Ovary (tissue), 9 donors: ENCODE data around the gene PALMD. TPM values are rescaled to one million over a fixed set of nuclear protein-coding genes. Genes with fewer than 3 reads are reported as not detected.

Experiments
- DNase-seq, 5 donors: peaks; one replicate each; pipeline ENCODE4 v3.0.0-alpha.2; 2019 to 2020
- H3K27ac ChIP-seq, 2 donors: fragments of 200-600 bp; one replicate each; pipeline versions ENCODE4 v1.5.1 to v1.8.0; 2019 to 2022
- H3K27me3 ChIP-seq: fragments of 200-600 bp; one replicate; pipeline ENCODE4 v1.8.0; 2022
- H3K36me3 ChIP-seq: fragments of 200-600 bp; sonication (generic); one replicate; pipeline ENCODE4 v1.5.1; 2019
- H3K4me1 ChIP-seq: one replicate; pipeline ENCODE4 v1.8.1; 2013; ENCODE audit warnings: mild to moderate bottlenecking, moderate library complexity; ENCODE audit not compliant: insufficient read depth
- H3K4me3 ChIP-seq: fragments of 200-600 bp; sonication (generic); one replicate; pipeline ENCODE4 v1.5.1; 2017
- H3K9me3 ChIP-seq, 2 donors: fragments of 200-600 bp in 1 of 2; sonication (generic) in 1 of 2; one replicate each; pipeline versions ENCODE4 v1.5.1 to v1.8.1; 2013 to 2019; ENCODE audit warnings: mild to moderate bottlenecking in 1 of 2, moderate library complexity in 1 of 2
- CTCF ChIP-seq, 3 donors: fragments of 450-650 bp in 2 of 3; fragments of 200-600 bp in 1 of 3; IDR thresholded peaks; one replicate each; pipeline versions ENCODE4 v1.5.1 to v1.8.0; 2016 to 2022; ENCODE audit warnings: antibody characterized with exemption in 3 of 3, mild to moderate bottlenecking in 1 of 3
- EP300 ChIP-seq: sonication (generic); formaldehyde crosslinking; IDR thresholded peaks from one replicate; pipeline ENCODE4 v1.6.1; 2017; ENCODE audit warnings: antibody characterized with exemption
- POLR2A ChIP-seq: fragments of 450-650 bp; IDR thresholded peaks from one replicate; pipeline ENCODE4 v1.6.1; 2017; ENCODE audit warnings: antibody characterized with exemption, mild to moderate bottlenecking, moderate library complexity
- WGBS, 3 donors: extraction: QIAGEN DNeasy Blood & Tissue Kit in 1 of 3; methylation state at CpG; one replicate each; pipeline versions ENCODE4 v1.1.5 to v1.1.7; 2013 to 2017; 5-methylcytosine and 5-hydroxymethylcytosine counted together
- intact Hi-C, 4 donors: fragments of 100-400 bp; cut with DNase I; formaldehyde crosslinking; loops; one replicate each; pipeline versions ENCODE4 v1.11.0 to v1.15.1; 2022 to 2023
- polyA plus RNA-seq, 2 donors: library from polyadenylated mRNA; stranded (reverse); fragments of 200-250 nt in 1 of 2; fragments of 350-450 nt in 1 of 2; fragmentation: Illumina TruSeq in 1 of 2; extraction: RNeasy Lipid Tissue Mini Kit (QIAGEN cat#74804) in 1 of 2; gene quantifications; one replicate each; pipeline ENCODE4 v1.2.3, GENCODE V29; 2013 to 2014
- total RNA-seq, 7 donors: library from RNA; depleted of rRNA in 2 of 7; stranded (reverse); fragments of >200 nt in 2 of 7; fragmentation: NEBNext Ultra II Directional in 3 of 7; extraction: Animal tissue kit (Norgen Biotek cat#: 25700) in 3 of 7; gene quantifications; one replicate each; pipeline versions ENCODE4 v1.1.0 to v1.2.4, GENCODE V29; 2016 to 2023
- donor health status: DM: no; HTN: no; CAD: no; lungs with moderate emphysema.
- donor health status: DM: no; HTN: no; CAD: no.
- donor health status: Bipolar disorder and iron deficiency.
- donor health status: DM: yes; HTN: yes; CAD: no.
- donor health status: DM: no; HTN: no; CAD: no.
- donor health status: DM: yes; HTN: yes; CAD: no.

The PALMD gene
- total and polyA plus RNA-seq, 9 donors: 18.0 to 43.7 (median 30.2) TPM

- Histone ChIP-seq H3K4me3 (no peak overlapping the region), H3K4me1 (no peaks in the 10 kb centered on the region), H3K27ac (no peak overlapping the region), H3K9me3 (no peaks in the 10 kb centered on the region), H3K36me3 (no peaks in the 10 kb centered on the region), H3K27me3 (no peaks in the 10 kb centered on the region)
- no peak for DNase-seq
- intact Hi-C loops: loop anchor here in 1 of 4 donors (5.0 kb wide), 1 partner anchor 1091 kb away; no protein-coding TSS in a partner anchor
- WGBS, 3 donors: 75 to 80% (median 78%) methylated on average over 4 of the region's 4 CpGs
- TF ChIP-seq EP300: no peak
- no peak for TF ChIP-seq CTCF (IDR thresholded peaks at IDR 0.05)
- TF ChIP-seq POLR2A: no peak
Measured at GRCh38 chr1:99728494-99729235, 82.8 kb downstream of the PALMD start.

- Histone ChIP-seq H3K4me1 (no peaks in the 10 kb centered on the region), H3K27me3 (no peaks in the 10 kb centered on the region), H3K9me3 (no peaks in the 10 kb centered on the region), H3K27ac (no peak overlapping the region), H3K4me3 (no peak overlapping the region), H3K36me3 (no peaks in the 10 kb centered on the region)
- intact Hi-C loops: loop anchor here in 1 of 4 donors (10.0 kb wide), 1 partner anchor 547 kb away; no protein-coding TSS in a partner anchor
- 92 to 100% (median 94%) methylated on average over 1 of the region's 1 CpG for WGBS, 3 donors
- no peak for TF ChIP-seq POLR2A
- TF ChIP-seq CTCF (IDR thresholded peaks at IDR 0.05): no peak
- TF ChIP-seq EP300: no peak
- no peak for DNase-seq
Measured at GRCh38 chr1:99731384-99731783, 85.5 kb downstream of the PALMD start.

GRCh38 chr1:99735852-99736251 is 89.9 kb downstream of the PALMD start:
- no peak for DNase-seq
- Histone ChIP-seq H3K36me3 (no peaks in the 10 kb centered on the region), H3K27ac (no peak overlapping the region), H3K9me3 (no peaks in the 10 kb centered on the region), H3K27me3 (no peaks in the 10 kb centered on the region), H3K4me3 (no peak overlapping the region), H3K4me1 (no peaks in the 10 kb centered on the region)
- TF ChIP-seq CTCF (IDR thresholded peaks at IDR 0.05): no peak
- TF ChIP-seq POLR2A: no peak
- TF ChIP-seq EP300: no peak
- intact Hi-C loops: loop anchor here in 1 of 4 donors (10.0 kb wide), 1 partner anchor 551 kb away; no protein-coding TSS in a partner anchor
- 90 to 95% (median 92%) methylated on average over 2 of the region's 2 CpGs for WGBS, 3 donors

GRCh38 chr1:99737016-99737415 is 91.1 kb downstream of the PALMD start:
- Histone ChIP-seq H3K9me3 (no peaks in the 10 kb centered on the region), H3K27ac (no peak overlapping the region), H3K4me1 (no peaks in the 10 kb centered on the region), H3K4me3 (no peak overlapping the region), H3K27me3 (no peaks in the 10 kb centered on the region), H3K36me3 (no peaks in the 10 kb centered on the region)
- no peak for DNase-seq
- WGBS, 3 donors: 54 to 63% (median 58%) methylated on average over 4 of the region's 4 CpGs
- intact Hi-C loops: loop anchor here in 1 of 4 donors (10.0 kb wide), 1 partner anchor 552 kb away; no protein-coding TSS in a partner anchor
- no peak for TF ChIP-seq POLR2A
- TF ChIP-seq CTCF (IDR thresholded peaks at IDR 0.05): no peak
- TF ChIP-seq EP300: no peak
